Adrenal gland (tissue), 5 donors: ENCODE data around the gene AK8.

Experiments
- POLR2A ChIP-seq, 2 donors: fragments of 450-650 bp; IDR thresholded peaks; one replicate each; pipeline ENCODE4 v1.6.1; 2017; ENCODE audit warnings: antibody characterized with exemption in 2 of 2, mild to moderate bottlenecking in 2 of 2, moderate library complexity in 1 of 2
- TF ChIP-seq, protein P1 (sequence below), 6 experiments: fragments of 450-650 bp in 4 of 6; fragments of 200-600 bp in 2 of 6; sonication (generic) in 1 of 6; IDR thresholded peaks; 1 replicate in 5 of 6; 2 replicates in 1 of 6; pipeline versions ENCODE4 v1.5.1 to v1.8.0; 2016 to 2021; ENCODE audit warnings: antibody characterized with exemption in 6 of 6, mild to moderate bottlenecking in 2 of 6, moderate library complexity in 1 of 6
- donor health status: DM: no; HTN: no; CAD: no.

DNA sequence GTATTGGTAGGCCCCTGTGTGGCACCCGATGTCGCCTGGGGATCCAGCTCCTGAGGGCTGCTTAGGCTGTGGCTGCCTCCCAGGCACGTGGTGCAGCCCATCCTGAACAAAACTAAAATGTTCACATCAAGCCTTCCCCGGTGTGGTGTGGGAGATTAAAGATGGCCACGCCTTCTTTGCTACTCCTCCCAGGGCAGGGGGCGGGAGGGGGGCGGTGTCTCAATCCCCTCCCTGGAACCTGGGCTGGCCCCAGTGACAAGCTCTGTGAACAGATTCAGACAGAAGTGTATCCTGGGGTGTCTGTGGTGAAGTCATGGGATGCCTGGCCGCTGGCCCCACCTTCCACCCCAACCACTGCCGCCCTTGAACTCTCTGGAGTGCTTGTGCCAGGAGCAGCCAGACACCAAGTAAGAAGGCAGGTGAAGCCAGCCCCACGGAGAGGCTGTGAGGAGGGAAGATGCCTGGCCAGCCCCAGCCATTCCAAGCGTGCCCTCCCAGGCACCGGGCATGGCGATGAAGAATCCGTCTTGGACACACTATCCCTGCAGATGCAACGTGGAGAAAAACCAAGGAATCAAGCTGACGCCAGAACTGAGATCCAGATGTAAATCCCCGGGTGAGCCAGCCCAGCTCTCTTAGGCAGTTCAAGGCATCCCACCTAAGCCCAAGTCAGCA, 75.8 kb downstream of the AK8 start:
- TF ChIP-seq, protein P1, sequence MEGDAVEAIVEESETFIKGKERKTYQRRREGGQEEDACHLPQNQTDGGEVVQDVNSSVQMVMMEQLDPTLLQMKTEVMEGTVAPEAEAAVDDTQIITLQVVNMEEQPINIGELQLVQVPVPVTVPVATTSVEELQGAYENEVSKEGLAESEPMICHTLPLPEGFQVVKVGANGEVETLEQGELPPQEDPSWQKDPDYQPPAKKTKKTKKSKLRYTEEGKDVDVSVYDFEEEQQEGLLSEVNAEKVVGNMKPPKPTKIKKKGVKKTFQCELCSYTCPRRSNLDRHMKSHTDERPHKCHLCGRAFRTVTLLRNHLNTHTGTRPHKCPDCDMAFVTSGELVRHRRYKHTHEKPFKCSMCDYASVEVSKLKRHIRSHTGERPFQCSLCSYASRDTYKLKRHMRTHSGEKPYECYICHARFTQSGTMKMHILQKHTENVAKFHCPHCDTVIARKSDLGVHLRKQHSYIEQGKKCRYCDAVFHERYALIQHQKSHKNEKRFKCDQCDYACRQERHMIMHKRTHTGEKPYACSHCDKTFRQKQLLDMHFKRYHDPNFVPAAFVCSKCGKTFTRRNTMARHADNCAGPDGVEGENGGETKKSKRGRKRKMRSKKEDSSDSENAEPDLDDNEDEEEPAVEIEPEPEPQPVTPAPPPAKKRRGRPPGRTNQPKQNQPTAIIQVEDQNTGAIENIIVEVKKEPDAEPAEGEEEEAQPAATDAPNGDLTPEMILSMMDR (IDR thresholded peaks at IDR 0.05) = no peak
- no peak for TF ChIP-seq POLR2A (IDR thresholded peaks at IDR 0.05)
